Jurkat, Clone E6-1 (cell line): ENCODE results near the gene ARRDC2.
A peak's percentile ranks its signal among the peaks of the same experiment; 100 is the strongest.
"Not testable (repeated sequence)": the region's sequence is repeated elsewhere in the genome, so short reads cannot be mapped to it uniquely, and the experiment has no call there.

Experiments used
- DNase-seq: peaks from one replicate; pipeline ENCODE4 v3.0.0-alpha.2; 2011; ENCODE audit warnings: low read depth, low spot score
- H3K4me3 ChIP-seq: 2 replicates; pipeline ENCODE4 v1.5.1; 2011; ENCODE audit warnings: mild to moderate bottlenecking, low read length, control low read depth, moderate library complexity

The ARRDC2 gene

GRCh38 chr19:17986569-17986968 is 21.4 kb upstream of the ARRDC2 start:
- DNase-seq, H3K4me3 ChIP-seq: not testable (repeated sequence)

- no peak for DNase-seq
- no peak overlapping the region for H3K4me3 ChIP-seq
Measured at GRCh38 chr19:17988161-17988560, 19.8 kb upstream of the ARRDC2 start.

GRCh38 chr19:17989425-17990094 is 18.4 kb upstream of the ARRDC2 start:
- DNase-seq, result no peak
- no peak overlapping the region for H3K4me3 ChIP-seq

- no peak for DNase-seq
- no peak overlapping the region for H3K4me3 ChIP-seq
Measured at GRCh38 chr19:17993076-17993813, 14.7 kb upstream of the ARRDC2 start.

GRCh38 chr19:17996826-17997316 is 11.1 kb upstream of the ARRDC2 start:
- H3K4me3 ChIP-seq, result no peak overlapping the region
- peak; percentile 41 for DNase-seq

GRCh38 chr19:17997969-17998826 is 9.8 kb upstream of the ARRDC2 start:
- DNase-seq, result no peak
- no peak overlapping the region for H3K4me3 ChIP-seq

GRCh38 chr19:17998827-17999150 is 9.2 kb upstream of the ARRDC2 start:
- DNase-seq, result no peak
- H3K4me3 ChIP-seq, result no peak overlapping the region

GRCh38 chr19:17999684-18000479 is 8.1 kb upstream of the ARRDC2 start:
- H3K4me3 ChIP-seq, result peak overlapping the region; percentile 67
- DNase-seq, result no peak

GRCh38 chr19:18000480-18000914 is 7.5 kb upstream of the ARRDC2 start:
- peak overlapping the region; percentile 67 for H3K4me3 ChIP-seq
- DNase-seq, result no peak

GRCh38 chr19:18000915-18001776 is 6.8 kb upstream of the ARRDC2 start:
- DNase-seq, result peak; percentile 71
- H3K4me3 ChIP-seq, result peak overlapping the region; percentile 67

GRCh38 chr19:18001777-18002345 is 6.1 kb upstream of the ARRDC2 start:
- peak overlapping the region; percentile 67 for H3K4me3 ChIP-seq
- DNase-seq, result no peak

- DNase-seq, result no peak
Measured at GRCh38 chr19:18002347-18002850, 5.6 kb upstream of the ARRDC2 start.

GRCh38 chr19:18005750-18006149 is 2.2 kb upstream of the ARRDC2 start:
- H3K4me3 ChIP-seq, DNase-seq: not testable (repeated sequence)

More at GRCh38 chr19:18002347-18002850, 5.6 kb upstream of the ARRDC2 start:
- peak overlapping the region; percentile 67 for H3K4me3 ChIP-seq

- DNase-seq, result peak; percentile 41
- peak overlapping the region; percentile 42 for H3K4me3 ChIP-seq
Measured at GRCh38 chr19:18007044-18007916, 690 bp upstream of the ARRDC2 start.

GRCh38 chr19:18008814-18009213 is 844 bp downstream of the ARRDC2 start:
- H3K4me3 ChIP-seq, result no peak overlapping the region
- DNase-seq, result no peak

GRCh38 chr19:18009412-18010066 is 1.6 kb downstream of the ARRDC2 start:
- no peak overlapping the region for H3K4me3 ChIP-seq
- no peak for DNase-seq
